WERI-Rb-1 (cell line): ENCODE data around the gene CDRT15.
"Not testable (repeated sequence)": the region's sequence is repeated elsewhere in the genome, so short reads cannot be mapped to it uniquely, and the experiment has no call there.

Source experiments
- DNase-seq: peaks from one replicate; pipeline ENCODE4 v3.0.0-alpha.2; 2020
- H3K27ac ChIP-seq: fragments of 250-450 bp; sonication (Bioruptor Pico); 2 replicates; pipeline ENCODE4 v1.5.1; 2020; ENCODE audit warnings: mild to moderate bottlenecking, moderate library complexity
- H3K27me3 ChIP-seq: fragments of 250-450 bp; sonication (Bioruptor Pico); 2 replicates; pipeline ENCODE4 v1.5.1; 2021; ENCODE audit warnings: mild to moderate bottlenecking, low read depth, moderate library complexity; ENCODE audit not compliant: insufficient read depth, severe bottlenecking
- H3K36me3 ChIP-seq: fragments of 250-450 bp; sonication (Bioruptor Pico); 2 replicates; pipeline ENCODE4 v1.5.1; 2020; ENCODE audit warnings: mild to moderate bottlenecking, moderate library complexity
- H3K4me3 ChIP-seq: 2 replicates; pipeline ENCODE4 v1.5.1; 2011; ENCODE audit warnings: low read depth, mild to moderate bottlenecking, control low read depth, low read length
- H3K9me3 ChIP-seq: fragments of 250-450 bp; sonication (Bioruptor Pico); 2 replicates; pipeline ENCODE4 v1.5.1; 2021; ENCODE audit warnings: mild to moderate bottlenecking, moderate library complexity; ENCODE audit not compliant: severe bottlenecking
- CTCF ChIP-seq: IDR thresholded peaks from 2 replicates; pipeline ENCODE4 v1.5.1; 2011; ENCODE audit warnings: low read depth, mild to moderate bottlenecking, control low read depth, inconsistent platforms, low read length

Gene CDRT15

GRCh38 chr17:14268264-14268663, 31.6 kb upstream of the CDRT15 start:
- no peaks in the 10 kb centered on the region for H3K9me3 ChIP-seq
- DNase-seq = peak; percentile 43
- H3K4me3 ChIP-seq = no peak overlapping the region
- no peaks in the 10 kb centered on the region for H3K27me3 ChIP-seq
- peak overlapping the region; percentile 19; the same call in 1 of the 2 replicates for H3K27ac ChIP-seq
- H3K36me3 ChIP-seq = no peaks in the 10 kb centered on the region
- TF ChIP-seq CTCF = 0 out of 2 replicates have a peak, but pooled peaks have one; percentile 11

- peak; percentile 69 for DNase-seq
- peak overlapping the region; percentile 68 for H3K27ac ChIP-seq
- no peak overlapping the region for H3K4me3 ChIP-seq
- peaks cover 2% of the 10 kb centered on the region for H3K9me3 ChIP-seq
- no peak for TF ChIP-seq CTCF
- no peaks in the 10 kb centered on the region for H3K36me3 ChIP-seq
- no peaks in the 10 kb centered on the region for H3K27me3 ChIP-seq
Observed at GRCh38 chr17:14261406-14261805, 24.7 kb upstream of the CDRT15 start.

GRCh38 chr17:14245629-14246028, 9.0 kb upstream of the CDRT15 start:
- no peak for TF ChIP-seq CTCF
- DNase-seq = no peak
- Histone ChIP-seq H3K36me3 (no peaks in the 10 kb centered on the region), H3K27me3 (no peaks in the 10 kb centered on the region), H3K9me3 (no peaks in the 10 kb centered on the region), H3K4me3 (no peak overlapping the region), H3K27ac (no peak overlapping the region)

- DNase-seq = no peak
- Histone ChIP-seq H3K27ac (no peak overlapping the region), H3K27me3 (no peaks in the 10 kb centered on the region), H3K36me3 (no peaks in the 10 kb centered on the region), H3K9me3 (no peaks in the 10 kb centered on the region), H3K4me3 (no peak overlapping the region)
- TF ChIP-seq CTCF = no peak
Observed at GRCh38 chr17:14245002-14245401, 8.3 kb upstream of the CDRT15 start.

- H3K4me3 ChIP-seq, H3K27me3 ChIP-seq, H3K27ac ChIP-seq, DNase-seq, H3K9me3 ChIP-seq, H3K36me3 ChIP-seq: not testable (repeated sequence)
Observed at GRCh38 chr17:14239271-14239670, 2.6 kb upstream of the CDRT15 start.

GRCh38 chr17:14236032-14236431, 630 bp downstream of the CDRT15 start:
- DNase-seq, H3K36me3 ChIP-seq, H3K27me3 ChIP-seq, H3K27ac ChIP-seq, H3K4me3 ChIP-seq, H3K9me3 ChIP-seq: not testable (repeated sequence)

GRCh38 chr17:14235047-14235446, 1.6 kb downstream of the CDRT15 start:
- DNase-seq, H3K9me3 ChIP-seq, H3K27me3 ChIP-seq, H3K4me3 ChIP-seq, H3K36me3 ChIP-seq, H3K27ac ChIP-seq: not testable (repeated sequence)

- H3K4me3 ChIP-seq, H3K27ac ChIP-seq, H3K9me3 ChIP-seq, H3K27me3 ChIP-seq, DNase-seq, H3K36me3 ChIP-seq: not testable (repeated sequence)
Observed at GRCh38 chr17:14231187-14231586, 5.5 kb downstream of the CDRT15 start.
